ENCODE data around the gene LMBR1.
"Not testable (repeated sequence)": the region's sequence is repeated elsewhere in the genome, so short reads cannot be mapped to it uniquely, and the experiment has no call there.

The LMBR1 gene

GRCh38 chr7:156892821-156893706 is at the start of gene LMBR1:
Gene LMBR1, minus strand, starts transcription at chr7:156893183. Its CDS starts 190 bp downstream, at chr7:156892993.
- peak within 1 kb of the TSS; percentile 78 for H3K4me3 ChIP-seq (ENCODE audit: low read depth, low read length)

GRCh38 chr7:156942708-156943090 is 49.7 kb upstream of the LMBR1 start:
- H3K4me3 ChIP-seq (ENCODE audit: low read depth, low read length), result no peak overlapping the region

- H3K4me3 ChIP-seq (ENCODE audit: low read depth, low read length), result no peak overlapping the region
Observed at GRCh38 chr7:156941393-156942182, 48.6 kb upstream of the LMBR1 start.

- H3K4me3 ChIP-seq (ENCODE audit: low read depth, low read length), result no peak overlapping the region
Observed at GRCh38 chr7:156940421-156941122, 47.6 kb upstream of the LMBR1 start.

- not testable (repeated sequence) for H3K4me3 ChIP-seq (ENCODE audit: low read depth, low read length)
Observed at GRCh38 chr7:156936766-156937165, 43.8 kb upstream of the LMBR1 start.

GRCh38 chr7:156935250-156935649 is 42.3 kb upstream of the LMBR1 start:
- H3K4me3 ChIP-seq (ENCODE audit: low read depth, low read length), result no peak overlapping the region

GRCh38 chr7:156932006-156932405 is 39.0 kb upstream of the LMBR1 start:
- H3K4me3 ChIP-seq (ENCODE audit: low read depth, low read length), result no peak overlapping the region

- H3K4me3 ChIP-seq (ENCODE audit: low read depth, low read length), result no peak overlapping the region
Observed at GRCh38 chr7:156929789-156930539, 37.0 kb upstream of the LMBR1 start.

GRCh38 chr7:156928406-156928747 is 35.4 kb upstream of the LMBR1 start:
- H3K4me3 ChIP-seq (ENCODE audit: low read depth, low read length), result no peak overlapping the region

GRCh38 chr7:156927571-156928405 is 34.8 kb upstream of the LMBR1 start:
- H3K4me3 ChIP-seq (ENCODE audit: low read depth, low read length), result no peak overlapping the region

GRCh38 chr7:156925821-156926220 is 32.8 kb upstream of the LMBR1 start:
- H3K4me3 ChIP-seq (ENCODE audit: low read depth, low read length), result not testable (repeated sequence)

- not testable (repeated sequence) for H3K4me3 ChIP-seq (ENCODE audit: low read depth, low read length)
Observed at GRCh38 chr7:156922304-156922703, 29.3 kb upstream of the LMBR1 start.

GRCh38 chr7:156920487-156921373 is 27.7 kb upstream of the LMBR1 start:
- H3K4me3 ChIP-seq (ENCODE audit: low read depth, low read length), result not testable (repeated sequence)

GRCh38 chr7:156920076-156920475 is 27.1 kb upstream of the LMBR1 start:
- H3K4me3 ChIP-seq (ENCODE audit: low read depth, low read length), result no peak overlapping the region

GRCh38 chr7:156919132-156919713 is 26.2 kb upstream of the LMBR1 start:
- H3K4me3 ChIP-seq (ENCODE audit: low read depth, low read length), result no peak overlapping the region

- no peak overlapping the region for H3K4me3 ChIP-seq (ENCODE audit: low read depth, low read length)
Observed at GRCh38 chr7:156918635-156919034, 25.7 kb upstream of the LMBR1 start.

- H3K4me3 ChIP-seq (ENCODE audit: low read depth, low read length), result not testable (repeated sequence)
Observed at GRCh38 chr7:156909574-156910252, 16.7 kb upstream of the LMBR1 start.

- no peak overlapping the region for H3K4me3 ChIP-seq (ENCODE audit: low read depth, low read length)
Observed at GRCh38 chr7:156907656-156908055, 14.7 kb upstream of the LMBR1 start.
